ENCODE measurements around the gene TOR4A.

The TOR4A gene
- 8.3 to 9.6 reads per million in 2 donors for total RNA-seq

- no peak for DNase-seq
Observed at GRCh38 chr9:137277329-137278041, at the start of gene TOR4A. Gene TOR4A (plus strand): TSS chr9:137277726. CDS start chr9:137278690, 964 bp downstream.

GRCh38 chr9:137227853-137228505 is 49.5 kb upstream of the TOR4A start:
- no peak for DNase-seq

- DNase-seq: no peak
Observed at GRCh38 chr9:137228506-137228967, 49.0 kb upstream of the TOR4A start.

GRCh38 chr9:137228968-137229896 is 48.3 kb upstream of the TOR4A start:
- DNase-seq: no peak

- DNase-seq: no peak
Observed at GRCh38 chr9:137229903-137230704, 47.4 kb upstream of the TOR4A start.

GRCh38 chr9:137230705-137231371 is 46.7 kb upstream of the TOR4A start, which contains the start of gene SLC34A3:
Gene SLC34A3 (plus strand): TSS chr9:137230901. CDS start chr9:137231703, 802 bp downstream.
- no peak for DNase-seq

- no peak for DNase-seq
Observed at GRCh38 chr9:137231372-137232039, 46.0 kb upstream of the TOR4A start.

GRCh38 chr9:137232101-137232500 is 45.4 kb upstream of the TOR4A start:
- DNase-seq: no peak

GRCh38 chr9:137232510-137232909 is 45.0 kb upstream of the TOR4A start:
- no peak for DNase-seq

GRCh38 chr9:137233143-137233980 is 44.2 kb upstream of the TOR4A start:
- DNase-seq: no peak

- no peak for DNase-seq
Observed at GRCh38 chr9:137234055-137234697, 43.4 kb upstream of the TOR4A start.

GRCh38 chr9:137234758-137235423 is 42.6 kb upstream of the TOR4A start:
- DNase-seq: no peak

GRCh38 chr9:137235424-137236237 is 41.9 kb upstream of the TOR4A start:
- DNase-seq: no peak

- peak; percentile 66 for DNase-seq
Observed at GRCh38 chr9:137236238-137236935, 41.1 kb upstream of the TOR4A start.

- DNase-seq: no peak
Observed at GRCh38 chr9:137236936-137237421, 40.5 kb upstream of the TOR4A start.

- no peak for DNase-seq
Observed at GRCh38 chr9:137237759-137238726, 39.5 kb upstream of the TOR4A start.

Measured in activated gamma-delta T cell (primary cell).